HCT116 (cell line): ENCODE data around the gene SOX9. TPM values are rescaled to one million over a fixed set of nuclear protein-coding genes. Genes with fewer than 3 reads are reported as not detected.

Experiments
- ATAC-seq: fragments of 200-7000 bp; cut with Tn5 transposase; 2 replicates; pipeline ENCODE4 v1.9.1; 2020; ENCODE audit warnings: mild to moderate bottlenecking, moderate library complexity
- Bru-seq: library from RNA; stranded (reverse); fragments of 400-500 nt; gene quantifications from one replicate; lab custom pipeline; 2021; lab: Mats Ljungman, UMichigan
- BruChase-seq, 2 experiments: library from RNA; stranded (reverse); fragments of 400-500 nt; gene quantifications; one replicate each; lab custom pipeline; 2021; lab: Mats Ljungman, UMichigan
- BruUV-seq: library from RNA; stranded (reverse); fragments of 400-500 nt; replicated peaks from 2 replicates; lab custom pipeline; 2021; lab: Mats Ljungman, UMichigan
- CTCF ChIA-PET: fragments of 300-600 bp; sonication (Branson Sonifier 250); formaldehyde crosslinking; loops from one replicate; lab custom pipeline; 2021; ENCODE audit warnings: antibody characterized with exemption; lab: Charles Lee
- POLR2A ChIA-PET: fragments of 300-600, 350-600 bp; sonication (Branson Sonifier 250); formaldehyde crosslinking; loops from one replicate; lab custom pipeline; 2021; ENCODE audit warnings: antibody characterized with exemption; lab: Charles Lee
- RAD21 ChIA-PET, 2 experiments: fragments of 300-600 bp; sonication (Branson Sonifier 250); formaldehyde crosslinking; loops; one replicate each; lab custom pipeline; 2023; ENCODE audit warnings: low total read pairs in 2 of 2; ENCODE audit not compliant: uncharacterized antibody in 2 of 2, unreplicated experiment in 2 of 2, low non-redundant PET in 1 of 2; lab: Charles Lee
- DNase-seq: peaks from one replicate; pipeline ENCODE4 v3.0.0-alpha.2; 2010; ENCODE audit warnings: low read depth, low spot score
- H2AFZ ChIP-seq: fragments of 200-600 bp; shearing (Covaris generic), sonication (generic); 2 replicates; pipeline ENCODE4 v1.6.1; 2017; ENCODE audit warnings: low read depth, mixed run types, mixed read lengths, antibody characterized with exemption, low read length; ENCODE audit not compliant: poor library complexity, severe bottlenecking
- H3K27ac ChIP-seq: 2 replicates; pipeline ENCODE4 v1.5.1; 2012; ENCODE audit warnings: low read depth, low read length
- H3K27me3 ChIP-seq: fragments of 200-600 bp; sonication (generic); 2 replicates; pipeline ENCODE4 v1.6.1; 2016; ENCODE audit warnings: mixed run types, low read length, mixed read lengths; ENCODE audit not compliant: insufficient read depth
- H3K36me3 ChIP-seq, 2 experiments: fragments of 200-500 bp in 1 of 2; fragments of 200-600 bp in 1 of 2; sonication (Bioruptor generic) in 1 of 2; sonication (generic) in 1 of 2; 2 replicates each; pipeline versions ENCODE4 v1.5.1 to v1.6.1; 2014 to 2016; ENCODE audit warnings: low read length in 2 of 2, inconsistent platforms in 1 of 2, mixed read lengths in 1 of 2, mixed run types in 1 of 2; ENCODE audit not compliant: insufficient read depth in 2 of 2, control insufficient read depth in 1 of 2
- H3K4me1 ChIP-seq, 2 experiments: fragments of 200-600 bp in 1 of 2; sonication (generic) in 1 of 2; 2 replicates each; pipeline versions ENCODE4 v1.5.1 to v1.6.1; 2012 to 2017; ENCODE audit warnings: low read length in 2 of 2, inconsistent platforms in 1 of 2, mild to moderate bottlenecking in 1 of 2, mixed read lengths in 1 of 2, mixed run types in 1 of 2, moderate library complexity in 1 of 2; ENCODE audit not compliant: insufficient read depth in 2 of 2, control insufficient read depth in 1 of 2
- H3K4me2 ChIP-seq: fragments of 200-600 bp; sonication (generic); 2 replicates; pipeline ENCODE4 v1.6.1; 2017; ENCODE audit warnings: mixed run types, low read length, mixed read lengths
- H3K4me3 ChIP-seq, 2 experiments: fragments of 200-600 bp in 1 of 2; sonication (generic) in 1 of 2; replicated peaks in 1 of 2; 2 replicates each; pipeline ENCODE4 v1.5.1; 2011 to 2016; ENCODE audit warnings: low read length in 2 of 2, control low read depth in 1 of 2, low read depth in 1 of 2, mild to moderate bottlenecking in 1 of 2, mixed read lengths in 1 of 2, mixed run types in 1 of 2
- H3K79me2 ChIP-seq: fragments of 200-600 bp; sonication (generic); 2 replicates; pipeline ENCODE4 v1.6.1; 2017; ENCODE audit warnings: mild to moderate bottlenecking, mixed run types, low read length, moderate library complexity, mixed read lengths; ENCODE audit not compliant: insufficient read depth
- H3K9ac ChIP-seq: fragments of 200-600 bp; sonication (generic); 2 replicates; pipeline ENCODE4 v1.6.1; 2016; ENCODE audit warnings: low read length, mixed read lengths
- H3K9me2 ChIP-seq: fragments of 200-600 bp; sonication (generic), shearing (Covaris generic); 2 replicates; pipeline ENCODE4 v1.6.1; 2017; ENCODE audit warnings: mixed run types, mild to moderate bottlenecking, moderate library complexity; ENCODE audit not compliant: insufficient read depth
- H3K9me3 ChIP-seq, 2 experiments: fragments of 200-500 bp in 1 of 2; fragments of 200-600 bp in 1 of 2; sonication (Bioruptor generic) in 1 of 2; sonication (generic) in 1 of 2; 2 replicates each; pipeline ENCODE4 v1.6.1; 2014 to 2017; ENCODE audit warnings: low read length in 2 of 2, mixed read lengths in 2 of 2, inconsistent platforms in 1 of 2, low read depth in 1 of 2, mild to moderate bottlenecking in 1 of 2, mixed run types in 1 of 2, moderate library complexity in 1 of 2; ENCODE audit not compliant: control insufficient read depth in 1 of 2, insufficient read depth in 1 of 2
- H4K20me1 ChIP-seq: fragments of 200-600 bp; sonication (generic), shearing (Covaris generic); 2 replicates; pipeline ENCODE4 v1.6.1; 2017; ENCODE audit warnings: mixed run types, mild to moderate bottlenecking, moderate library complexity; ENCODE audit not compliant: insufficient read depth
- CEBPB ChIP-seq: IDR thresholded peaks from 2 replicates; pipeline ENCODE4 v1.6.1; 2012; ENCODE audit warnings: low read depth
- EGR1 ChIP-seq: IDR thresholded peaks from 2 replicates; pipeline ENCODE4 v1.6.1; 2012; ENCODE audit warnings: low read depth
- EZH2 ChIP-seq: fragments of 200-600 bp; sonication (generic); IDR thresholded peaks from 2 replicates; pipeline ENCODE4 v1.6.1; 2017; ENCODE audit warnings: antibody characterized with exemption, mixed run types
- FOSL1 ChIP-seq: IDR thresholded peaks from 2 replicates; pipeline ENCODE4 v1.6.1; 2012; ENCODE audit warnings: low read depth
- POLR2A ChIP-seq: IDR thresholded peaks from 2 replicates; pipeline ENCODE4 v1.7.0; 2011; ENCODE audit warnings: borderline replicate concordance; ENCODE audit not compliant: insufficient read depth, insufficient read length; ENCODE audit errors: extremely low read depth
- POLR2AphosphoS5 ChIP-seq: IDR thresholded peaks from 2 replicates; pipeline ENCODE4 v1.6.1; 2011; ENCODE audit warnings: mild to moderate bottlenecking, low read depth, low read length, moderate library complexity
- SIN3A ChIP-seq: IDR thresholded peaks from 2 replicates; pipeline ENCODE4 v1.6.1; 2012; ENCODE audit warnings: low read depth
- SRF ChIP-seq: IDR thresholded peaks from 2 replicates; pipeline ENCODE4 v1.6.1; 2012; ENCODE audit warnings: low read depth
- TCF7L2 ChIP-seq: IDR thresholded peaks from 2 replicates; pipeline ENCODE4 v1.7.0; 2011; ENCODE audit warnings: borderline replicate concordance, inconsistent platforms; ENCODE audit not compliant: insufficient read depth, insufficient read length; ENCODE audit errors: extremely low read depth
- YY1 ChIP-seq: IDR thresholded peaks from 2 replicates; pipeline ENCODE4 v1.6.1; 2011; ENCODE audit warnings: low read length, low read depth, moderate library complexity, mild to moderate bottlenecking; ENCODE audit not compliant: insufficient replicate concordance; ENCODE audit errors: extremely low read depth
- ZFX ChIP-seq: fragments of 450-650 bp; IDR thresholded peaks from 2 replicates; pipeline ENCODE4 v1.6.1; 2017
- ZNF274 ChIP-seq: fragments of 200-500 bp; sonication (Bioruptor generic); IDR thresholded peaks from 2 replicates; pipeline ENCODE4 v1.6.1; 2014; ENCODE audit warnings: mild to moderate bottlenecking, low read depth, low read length, inconsistent platforms
- intact Hi-C: fragments of 100-400 bp; cut with micrococcal nuclease; formaldehyde crosslinking; loops from 2 replicates; pipeline ENCODE4 v1.10.0; 2022
- long read RNA-seq: library from polyadenylated mRNA; unstranded; transcript quantifications from one replicate; pipeline ENCODE4 v2.0.0, GENCODE V29; 2021; ENCODE audit not compliant: unreplicated experiment
- polyA plus RNA-seq: library from polyadenylated mRNA; unstranded; fragments of >200 nt; gene quantifications from 2 replicates; pipeline ENCODE4 v1.2.1, GENCODE V29; 2012; ENCODE audit warnings: missing spikeins
- total RNA-seq: library from RNA; stranded (reverse); gene quantifications from one replicate; pipeline ENCODE4 v1.2.1, GENCODE V29; 2021; ENCODE audit not compliant: unreplicated experiment
- TF ChIP-seq, protein P1 (sequence below): IDR thresholded peaks from 2 replicates; pipeline ENCODE4 v1.6.1; 2012
- TF ChIP-seq, protein P2 (sequence below): IDR thresholded peaks from 2 replicates; pipeline ENCODE4 v1.6.1; 2012
- TF ChIP-seq, protein P3 (sequence below): IDR thresholded peaks from 2 replicates; pipeline ENCODE4 v1.6.1; 2012; ENCODE audit warnings: low read depth
- TF ChIP-seq, protein P4 (sequence below), 3 experiments: fragments of 200-600 bp in 1 of 3; sonication (generic) in 1 of 3; IDR thresholded peaks in 2 of 3; conservative IDR thresholded peaks in 1 of 3; 2 replicates each; pipeline ENCODE4 v1.5.1; 2012 to 2017; ENCODE audit warnings: low read depth in 2 of 3, low read length in 2 of 3, antibody characterized with exemption in 1 of 3, borderline replicate concordance in 1 of 3, control low read depth in 1 of 3, mild to moderate bottlenecking in 1 of 3, mixed read lengths in 1 of 3, mixed run types in 1 of 3, moderate library complexity in 1 of 3; ENCODE audit not compliant: insufficient read depth in 1 of 3
- TF ChIP-seq, protein P5 (sequence below): IDR thresholded peaks from 2 replicates; pipeline ENCODE4 v1.6.1; 2011; ENCODE audit warnings: mild to moderate bottlenecking, low read length, moderate library complexity; ENCODE audit not compliant: insufficient replicate concordance; ENCODE audit errors: extremely low read depth

SOX9 gene
- 69.2 TPM for total RNA-seq
- 36.4 and 38.3 TPM in 2 replicates for polyA plus RNA-seq
- percentile 94 among the genes with signal in this experiment for Bru-seq, nascent RNA
- percentile 85 among the genes with signal in this experiment for BruChase-seq, experiment 1, labeled RNA remaining after a 6-hour chase
- BruChase-seq, experiment 2, labeled RNA remaining after a 2-hour chase, result percentile 99 among the genes with signal in this experiment
- long read RNA-seq, transcript SOX9-201 (3 exons, 3,935 nt), result major isoform, 44 of 111 reads
- long read RNA-seq, partial matches to known transcripts, result 67 of 111 reads
- long read RNA-seq, other reads (novel, unspliced or antisense), result 0 of 111 reads

GRCh38 chr17:72120642-72121163 is at the start of gene SOX9:
Gene SOX9 (plus strand): TSS chr17:72121020. CDS start chr17:72121392, 372 bp downstream.
- H3K36me3 ChIP-seq, result peaks cover 12 to 19% of the 10 kb centered on the region in 2 experiments
- H2AFZ ChIP-seq, result peak within 1 kb of the TSS; percentile 67
- peaks cover 23 to 49% of the 10 kb centered on the region in 2 experiments for H3K4me1 ChIP-seq
- H3K9me2 ChIP-seq, result no peaks in the 10 kb centered on the region
- ChIA-PET POLR2A (interaction anchor here (0.6 to 2.3 kb wide), 38 partner anchors 9 to 1353 kb away, joined by 3 to 14 read pairs (median 4); no protein-coding TSS in a partner anchor), RAD21 (interaction anchor here (0.6 to 1.4 kb wide), 23 partner anchors 15 to 1473 kb away, joined by 3 to 7 read pairs (median 4); no protein-coding TSS in a partner anchor), CTCF (interaction anchor here (0.6 to 2.7 kb wide), 19 partner anchors 22 to 1354 kb away, joined by 3 to 19 read pairs (median 3); no protein-coding TSS in a partner anchor)
- no peaks in the 10 kb centered on the region for H4K20me1 ChIP-seq
- BruUV-seq, result no TSS peak
- H3K27ac ChIP-seq, result peak within 1 kb of the TSS; percentile 72
- H3K9ac ChIP-seq, result peak within 1 kb of the TSS; percentile 79
- ATAC-seq (peak; percentile 94), DNase-seq (peak; percentile 95)
- peak within 1 kb of the TSS; percentile 99 for H3K4me2 ChIP-seq
- intact Hi-C loops, result loop anchor here (2.0 kb wide), 3 partner anchors 310 to 1484 kb away; no protein-coding TSS in a partner anchor
- no peaks in the 10 kb centered on the region for H3K27me3 ChIP-seq
- H3K79me2 ChIP-seq, result peaks cover 38% of the 10 kb centered on the region
- H3K9me3 ChIP-seq, result no peaks in the 10 kb centered on the region
- peak within 1 kb of the TSS; percentile 93 to 99 for H3K4me3 ChIP-seq
- TF ChIP-seq, protein P1, sequence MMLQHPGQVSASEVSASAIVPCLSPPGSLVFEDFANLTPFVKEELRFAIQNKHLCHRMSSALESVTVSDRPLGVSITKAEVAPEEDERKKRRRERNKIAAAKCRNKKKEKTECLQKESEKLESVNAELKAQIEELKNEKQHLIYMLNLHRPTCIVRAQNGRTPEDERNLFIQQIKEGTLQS, result no peak
- TF ChIP-seq, protein P2, sequence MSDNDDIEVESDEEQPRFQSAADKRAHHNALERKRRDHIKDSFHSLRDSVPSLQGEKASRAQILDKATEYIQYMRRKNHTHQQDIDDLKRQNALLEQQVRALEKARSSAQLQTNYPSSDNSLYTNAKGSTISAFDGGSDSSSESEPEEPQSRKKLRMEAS, result no peak
- TF ChIP-seq, protein P3, sequence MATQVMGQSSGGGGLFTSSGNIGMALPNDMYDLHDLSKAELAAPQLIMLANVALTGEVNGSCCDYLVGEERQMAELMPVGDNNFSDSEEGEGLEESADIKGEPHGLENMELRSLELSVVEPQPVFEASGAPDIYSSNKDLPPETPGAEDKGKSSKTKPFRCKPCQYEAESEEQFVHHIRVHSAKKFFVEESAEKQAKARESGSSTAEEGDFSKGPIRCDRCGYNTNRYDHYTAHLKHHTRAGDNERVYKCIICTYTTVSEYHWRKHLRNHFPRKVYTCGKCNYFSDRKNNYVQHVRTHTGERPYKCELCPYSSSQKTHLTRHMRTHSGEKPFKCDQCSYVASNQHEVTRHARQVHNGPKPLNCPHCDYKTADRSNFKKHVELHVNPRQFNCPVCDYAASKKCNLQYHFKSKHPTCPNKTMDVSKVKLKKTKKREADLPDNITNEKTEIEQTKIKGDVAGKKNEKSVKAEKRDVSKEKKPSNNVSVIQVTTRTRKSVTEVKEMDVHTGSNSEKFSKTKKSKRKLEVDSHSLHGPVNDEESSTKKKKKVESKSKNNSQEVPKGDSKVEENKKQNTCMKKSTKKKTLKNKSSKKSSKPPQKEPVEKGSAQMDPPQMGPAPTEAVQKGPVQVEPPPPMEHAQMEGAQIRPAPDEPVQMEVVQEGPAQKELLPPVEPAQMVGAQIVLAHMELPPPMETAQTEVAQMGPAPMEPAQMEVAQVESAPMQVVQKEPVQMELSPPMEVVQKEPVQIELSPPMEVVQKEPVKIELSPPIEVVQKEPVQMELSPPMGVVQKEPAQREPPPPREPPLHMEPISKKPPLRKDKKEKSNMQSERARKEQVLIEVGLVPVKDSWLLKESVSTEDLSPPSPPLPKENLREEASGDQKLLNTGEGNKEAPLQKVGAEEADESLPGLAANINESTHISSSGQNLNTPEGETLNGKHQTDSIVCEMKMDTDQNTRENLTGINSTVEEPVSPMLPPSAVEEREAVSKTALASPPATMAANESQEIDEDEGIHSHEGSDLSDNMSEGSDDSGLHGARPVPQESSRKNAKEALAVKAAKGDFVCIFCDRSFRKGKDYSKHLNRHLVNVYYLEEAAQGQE, result no peak
- TF ChIP-seq EGR1 (no peak), SIN3A (peak; percentile 83), ZNF274 (no peak), SRF (no peak), YY1 (peak; percentile 64), POLR2A (peak; percentile 97), EZH2 (no peak), FOSL1 (no peak), TCF7L2 (peak; percentile 25), CEBPB (no peak), POLR2AphosphoS5 (peak; percentile 99), ZFX (no peak)
- TF ChIP-seq, protein P4, sequence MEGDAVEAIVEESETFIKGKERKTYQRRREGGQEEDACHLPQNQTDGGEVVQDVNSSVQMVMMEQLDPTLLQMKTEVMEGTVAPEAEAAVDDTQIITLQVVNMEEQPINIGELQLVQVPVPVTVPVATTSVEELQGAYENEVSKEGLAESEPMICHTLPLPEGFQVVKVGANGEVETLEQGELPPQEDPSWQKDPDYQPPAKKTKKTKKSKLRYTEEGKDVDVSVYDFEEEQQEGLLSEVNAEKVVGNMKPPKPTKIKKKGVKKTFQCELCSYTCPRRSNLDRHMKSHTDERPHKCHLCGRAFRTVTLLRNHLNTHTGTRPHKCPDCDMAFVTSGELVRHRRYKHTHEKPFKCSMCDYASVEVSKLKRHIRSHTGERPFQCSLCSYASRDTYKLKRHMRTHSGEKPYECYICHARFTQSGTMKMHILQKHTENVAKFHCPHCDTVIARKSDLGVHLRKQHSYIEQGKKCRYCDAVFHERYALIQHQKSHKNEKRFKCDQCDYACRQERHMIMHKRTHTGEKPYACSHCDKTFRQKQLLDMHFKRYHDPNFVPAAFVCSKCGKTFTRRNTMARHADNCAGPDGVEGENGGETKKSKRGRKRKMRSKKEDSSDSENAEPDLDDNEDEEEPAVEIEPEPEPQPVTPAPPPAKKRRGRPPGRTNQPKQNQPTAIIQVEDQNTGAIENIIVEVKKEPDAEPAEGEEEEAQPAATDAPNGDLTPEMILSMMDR (IDR thresholded peaks at IDR 0.05 in 2 of 3, conservative IDR thresholded peaks at IDR 0.05 in 1 of 3; ENCODE audit: borderline replicate concordance in 1 of 3, insufficient read depth in 1 of 3, low read depth in 2 of 3, low read length in 2 of 3), result no peak
- TF ChIP-seq, protein P5, sequence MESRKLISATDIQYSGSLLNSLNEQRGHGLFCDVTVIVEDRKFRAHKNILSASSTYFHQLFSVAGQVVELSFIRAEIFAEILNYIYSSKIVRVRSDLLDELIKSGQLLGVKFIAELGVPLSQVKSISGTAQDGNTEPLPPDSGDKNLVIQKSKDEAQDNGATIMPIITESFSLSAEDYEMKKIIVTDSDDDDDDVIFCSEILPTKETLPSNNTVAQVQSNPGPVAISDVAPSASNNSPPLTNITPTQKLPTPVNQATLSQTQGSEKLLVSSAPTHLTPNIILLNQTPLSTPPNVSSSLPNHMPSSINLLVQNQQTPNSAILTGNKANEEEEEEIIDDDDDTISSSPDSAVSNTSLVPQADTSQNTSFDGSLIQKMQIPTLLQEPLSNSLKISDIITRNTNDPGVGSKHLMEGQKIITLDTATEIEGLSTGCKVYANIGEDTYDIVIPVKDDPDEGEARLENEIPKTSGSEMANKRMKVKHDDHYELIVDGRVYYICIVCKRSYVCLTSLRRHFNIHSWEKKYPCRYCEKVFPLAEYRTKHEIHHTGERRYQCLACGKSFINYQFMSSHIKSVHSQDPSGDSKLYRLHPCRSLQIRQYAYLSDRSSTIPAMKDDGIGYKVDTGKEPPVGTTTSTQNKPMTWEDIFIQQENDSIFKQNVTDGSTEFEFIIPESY, result no peak
